SK-N-MC (cell line): ENCODE measurements around the gene ST7L.

Experiments
- DNase-seq: peaks from one replicate; pipeline ENCODE4 v3.0.0-alpha.2; 2011; ENCODE audit warnings: low read depth, low spot score
- H3K27ac ChIP-seq: fragments of 200-600 bp; sonication (generic); 2 replicates; pipeline ENCODE4 v1.5.1; 2016; ENCODE audit warnings: mixed run types
- H3K36me3 ChIP-seq: fragments of 200-600 bp; sonication (generic); 2 replicates; pipeline ENCODE4 v1.6.1; 2017; ENCODE audit warnings: antibody characterized with exemption, low read length, mixed read lengths; ENCODE audit not compliant: insufficient read depth
- H3K4me3 ChIP-seq: fragments of 200-600 bp; sonication (generic); 2 replicates; pipeline ENCODE4 v1.5.1; 2016
- H3K9ac ChIP-seq: fragments of 200-600 bp; sonication (generic); 2 replicates; pipeline ENCODE4 v1.8.0; 2017; ENCODE audit warnings: mixed run types, mixed read lengths; ENCODE audit not compliant: insufficient read length
- H3K9me3 ChIP-seq: fragments of 200-600 bp; sonication (generic); 2 replicates; pipeline ENCODE4 v1.6.1; 2017; ENCODE audit warnings: low read depth, mild to moderate bottlenecking, antibody characterized with exemption, low read length, moderate library complexity, mixed read lengths
- EZH2 ChIP-seq: fragments of 200-600 bp; sonication (generic); IDR thresholded peaks from one replicate; pipeline ENCODE4 v1.6.1; 2017; ENCODE audit warnings: antibody characterized with exemption
- FOXP2 ChIP-seq: optimal IDR thresholded peaks from 2 replicates; pipeline ENCODE3; 2011; ENCODE audit warnings: mild to moderate bottlenecking, moderate library complexity; ENCODE audit not compliant: insufficient read depth; ENCODE audit errors: extremely low read length, control extremely low read depth
- POLR2AphosphoS5 ChIP-seq: IDR thresholded peaks from 2 replicates; pipeline ENCODE4 v1.6.1; 2012; ENCODE audit warnings: mild to moderate bottlenecking, low read depth, low read length, borderline replicate concordance

Gene ST7L

GRCh38 chr1:112511897-112512296 lies 107.0 kb downstream of the ST7L start:
- H3K9me3 ChIP-seq, result no peaks in the 10 kb centered on the region
- no peak overlapping the region for H3K27ac ChIP-seq
- H3K36me3 ChIP-seq, result no peaks in the 10 kb centered on the region
- no peak overlapping the region for H3K4me3 ChIP-seq
- TF ChIP-seq POLR2AphosphoS5, result no peak
- TF ChIP-seq EZH2, result no peak
- TF ChIP-seq FOXP2, result no peak
- no peak for DNase-seq
- H3K9ac ChIP-seq, result no peak overlapping the region

GRCh38 chr1:112510340-112510739 lies 108.6 kb downstream of the ST7L start:
- no peak overlapping the region for H3K9ac ChIP-seq
- TF ChIP-seq FOXP2 (no peak), POLR2AphosphoS5 (no peak), EZH2 (no peak)
- no peak overlapping the region for H3K27ac ChIP-seq
- DNase-seq, result no peak
- no peak overlapping the region for H3K4me3 ChIP-seq
- no peaks in the 10 kb centered on the region for H3K36me3 ChIP-seq
- H3K9me3 ChIP-seq, result no peaks in the 10 kb centered on the region

GRCh38 chr1:112509660-112510178 lies 109.2 kb downstream of the ST7L start:
- TF ChIP-seq POLR2AphosphoS5 (no peak), FOXP2 (no peak), EZH2 (no peak)
- no peak overlapping the region for H3K4me3 ChIP-seq
- DNase-seq, result no peak
- H3K36me3 ChIP-seq, result no peaks in the 10 kb centered on the region
- no peak overlapping the region for H3K27ac ChIP-seq
- H3K9me3 ChIP-seq, result no peaks in the 10 kb centered on the region
- H3K9ac ChIP-seq, result no peak overlapping the region

- H3K9me3 ChIP-seq, result no peaks in the 10 kb centered on the region
- DNase-seq, result no peak
- H3K36me3 ChIP-seq, result no peaks in the 10 kb centered on the region
- no peak overlapping the region for H3K27ac ChIP-seq
- peak overlapping the region; percentile 87 for H3K4me3 ChIP-seq
- no peak for TF ChIP-seq EZH2
- no peak for TF ChIP-seq FOXP2
- no peak for TF ChIP-seq POLR2AphosphoS5
- no peak overlapping the region for H3K9ac ChIP-seq
Measured at GRCh38 chr1:112509005-112509659, 109.8 kb downstream of the ST7L start.

- Histone ChIP-seq H3K9me3 (no peaks in the 10 kb centered on the region), H3K36me3 (no peaks in the 10 kb centered on the region), H3K9ac (peak within 1 kb of the TSS; percentile 33), H3K4me3 (peak within 1 kb of the TSS; percentile 87), H3K27ac (no peak within 1 kb of the TSS)
- no peak for TF ChIP-seq EZH2
- no peak for TF ChIP-seq FOXP2
- no peak for TF ChIP-seq POLR2AphosphoS5
- DNase-seq, result no peak
Measured at GRCh38 chr1:112508278-112509004, 110.5 kb downstream of the ST7L start, which contains the start of gene WNT2B. Gene WNT2B (plus strand): TSS chr1:112508965. CDS start chr1:112509263, 298 bp downstream.

GRCh38 chr1:112507921-112508277 lies 111.0 kb downstream of the ST7L start:
- Histone ChIP-seq H3K9me3 (no peaks in the 10 kb centered on the region), H3K36me3 (no peaks in the 10 kb centered on the region), H3K4me3 (peak overlapping the region; percentile 87), H3K27ac (no peak overlapping the region), H3K9ac (peak overlapping the region; percentile 33)
- TF ChIP-seq EZH2 (no peak), FOXP2 (peak; percentile 56)
- DNase-seq, result no peak

- Histone ChIP-seq H3K27ac (no peak overlapping the region), H3K9ac (no peak overlapping the region), H3K4me3 (peak overlapping the region; percentile 87; the same call in 1 of the 2 replicates), H3K9me3 (no peaks in the 10 kb centered on the region), H3K36me3 (no peaks in the 10 kb centered on the region)
- TF ChIP-seq EZH2 (no peak), FOXP2 (no peak), POLR2AphosphoS5 (no peak)
- DNase-seq, result no peak
Measured at GRCh38 chr1:112507336-112507735, 111.6 kb downstream of the ST7L start.

- TF ChIP-seq EZH2, result no peak
- no peak for TF ChIP-seq POLR2AphosphoS5
- TF ChIP-seq FOXP2, result no peak
- Histone ChIP-seq H3K36me3 (no peaks in the 10 kb centered on the region), H3K9ac (no peak overlapping the region), H3K27ac (no peak overlapping the region), H3K4me3 (no peak overlapping the region), H3K9me3 (no peaks in the 10 kb centered on the region)
- DNase-seq, result no peak
Measured at GRCh38 chr1:112506731-112507130, 112.2 kb downstream of the ST7L start.
